GM12801 (cell line): ENCODE results near the gene PRKG1.

Source experiments
- CTCF ChIP-seq: IDR thresholded peaks from one replicate; pipeline ENCODE4 v1.5.1; 2011; ENCODE audit warnings: control low read depth; ENCODE audit not compliant: insufficient read length; ENCODE audit errors: extremely low read depth

Gene PRKG1

DNA sequence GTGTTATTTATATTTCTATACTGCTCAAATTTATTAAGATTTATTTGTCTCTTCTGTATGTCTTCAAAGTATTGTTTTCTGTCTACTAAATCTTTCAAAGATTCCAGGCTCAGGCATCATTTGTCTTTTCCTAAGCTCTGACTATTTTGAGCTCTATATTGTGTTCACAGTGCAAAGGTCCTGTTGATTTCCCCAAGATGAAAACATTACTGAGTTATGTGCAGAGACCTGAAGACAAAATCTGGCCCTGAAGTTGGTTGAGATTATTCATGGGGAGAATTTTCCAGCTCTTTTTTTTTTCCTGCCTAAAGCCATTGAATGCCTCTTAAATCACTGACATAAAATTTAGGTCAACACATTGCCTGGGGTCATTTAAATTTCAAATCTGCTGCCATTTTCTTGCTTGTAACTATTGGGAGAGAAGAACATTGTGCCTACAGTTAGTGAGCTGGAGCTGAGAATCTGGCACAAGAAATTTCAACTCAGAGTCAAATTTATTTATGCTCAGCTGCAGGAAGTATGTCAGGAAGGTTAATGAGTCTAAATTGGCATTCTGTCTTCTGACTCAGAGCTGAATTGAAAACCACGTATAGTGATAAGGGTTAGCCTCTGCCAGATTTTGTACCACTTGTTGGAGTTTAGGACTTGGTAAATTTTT lies 593.5 kb downstream of the PRKG1 start:
- no peak for TF ChIP-seq CTCF

DNA sequence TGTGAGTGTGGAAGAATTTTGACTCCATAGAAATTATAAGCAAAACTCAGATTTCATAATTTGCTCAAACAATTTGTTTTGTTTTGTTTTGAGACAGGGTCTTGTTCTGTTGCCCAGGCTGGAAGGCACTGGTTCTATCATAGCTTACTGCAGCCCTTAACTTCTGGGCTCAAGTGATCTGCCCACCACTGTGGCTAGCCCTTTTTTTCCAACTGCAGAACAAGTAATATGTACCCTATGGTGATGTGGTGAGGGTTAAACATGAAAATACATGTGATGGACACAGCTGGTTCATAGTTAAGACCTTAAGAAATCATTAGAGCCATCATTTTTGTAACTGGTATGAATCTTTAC lies 594.0 kb downstream of the PRKG1 start:
- TF ChIP-seq CTCF = no peak

- no peak for TF ChIP-seq CTCF
Measured at GRCh38 chr10:51669041-51669440, 594.8 kb downstream of the PRKG1 start.

GRCh38 chr10:51672039-51672535 lies 597.8 kb downstream of the PRKG1 start:
- TF ChIP-seq CTCF = no peak

DNA sequence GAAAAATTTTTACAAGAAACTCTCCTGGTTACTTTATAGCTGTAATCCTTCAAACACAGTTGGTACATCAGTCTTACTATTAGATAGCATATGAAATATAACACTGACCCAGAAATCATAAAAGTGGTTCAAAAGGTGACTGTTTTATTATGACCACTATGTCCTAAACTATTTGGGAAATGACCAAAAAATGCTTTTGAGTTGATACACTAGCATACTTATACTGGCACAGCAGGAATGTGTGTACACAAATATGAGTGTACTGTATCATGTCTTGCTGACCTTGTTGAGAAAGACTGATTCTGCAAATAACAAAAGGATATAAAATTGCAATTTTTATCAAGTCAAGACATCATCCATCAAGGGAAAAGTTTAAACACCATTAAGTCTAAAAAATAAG lies 600.8 kb downstream of the PRKG1 start:
- no peak for TF ChIP-seq CTCF

GRCh38 chr10:51679841-51680240 lies 605.6 kb downstream of the PRKG1 start:
- no peak for TF ChIP-seq CTCF

DNA sequence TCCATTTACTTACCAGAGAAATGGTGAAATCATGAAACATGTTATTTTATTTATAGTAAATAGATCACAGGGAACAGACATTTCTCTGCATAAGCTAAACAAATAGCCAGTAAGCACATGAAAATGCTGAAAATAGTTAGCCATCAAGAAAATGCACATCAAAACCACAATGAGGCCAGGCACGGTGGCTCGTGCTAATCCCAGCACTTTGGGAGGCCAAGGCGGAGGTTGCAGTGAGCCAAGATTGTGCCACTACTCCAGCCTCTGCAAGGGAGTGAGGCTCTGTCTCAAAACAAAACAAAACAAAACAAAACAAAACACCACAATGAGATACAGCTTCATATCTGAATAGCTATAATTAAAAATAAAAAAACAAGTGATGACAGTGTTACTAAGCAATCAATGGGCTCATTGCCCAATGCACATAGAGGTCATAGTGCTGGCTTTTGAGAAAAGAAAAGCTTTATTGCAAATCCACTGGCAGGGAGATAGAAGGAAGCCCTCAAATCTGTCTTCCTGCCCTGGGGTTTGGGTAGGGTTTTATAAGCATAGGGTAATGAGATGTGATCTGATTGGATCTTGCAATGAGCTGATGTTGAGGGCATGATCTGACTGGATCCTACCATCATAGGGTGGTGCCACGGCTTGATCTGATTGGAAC lies 608.9 kb downstream of the PRKG1 start:
- no peak for TF ChIP-seq CTCF
